SK-N-SH treated with all-trans-retinoic acid at 6 μM for 48 hours (cell line): Measurements from ENCODE around the gene TACO1.

Experiments used
- ATAC-seq: fragments of 200-7000 bp; cut with Tn5 transposase; 3 replicates; pipeline ENCODE4 v1.9.1; 2020; ENCODE audit warnings: mild to moderate bottlenecking, moderate library complexity
- BACH2 ChIP-seq: fragments of 250-450 bp; sonication (Bioruptor Pico); IDR thresholded peaks from 2 replicates; pipeline ENCODE4 v1.9.0; 2021; ENCODE audit warnings: mild to moderate bottlenecking, borderline replicate concordance
- CSDC2 ChIP-seq: fragments of 250-450 bp; sonication (Bioruptor Pico); IDR thresholded peaks from 2 replicates; pipeline ENCODE4 v1.5.0; 2020; ENCODE audit warnings: mild to moderate bottlenecking, moderate library complexity
- ESRRG ChIP-seq: fragments of 250-450 bp; sonication (Bioruptor Pico); IDR thresholded peaks from 2 replicates; pipeline ENCODE4 v1.6.1; 2021; ENCODE audit warnings: mild to moderate bottlenecking
- ISL1 ChIP-seq: fragments of 250-450 bp; sonication (Bioruptor Pico); IDR thresholded peaks from 2 replicates; pipeline ENCODE4 v2.1.2; 2022; ENCODE audit warnings: mild to moderate bottlenecking, moderate library complexity
- OSR1 ChIP-seq: fragments of 250-450 bp; sonication (Bioruptor Pico); IDR thresholded peaks from 2 replicates; pipeline ENCODE4 v1.8.0; 2022; ENCODE audit warnings: moderate library complexity, mild to moderate bottlenecking, inconsistent platforms
- PPARA ChIP-seq: fragments of 250-450 bp; sonication (Bioruptor Pico); IDR thresholded peaks from 2 replicates; pipeline ENCODE4 v1.5.0; 2020; ENCODE audit warnings: mild to moderate bottlenecking, borderline replicate concordance
- RARB ChIP-seq: fragments of 250-450 bp; sonication (Bioruptor Pico); IDR thresholded peaks from 2 replicates; pipeline ENCODE4 v1.8.0; 2021; ENCODE audit warnings: mild to moderate bottlenecking, moderate library complexity
- SNAI2 ChIP-seq: fragments of 250-450 bp; sonication (Bioruptor Pico); IDR thresholded peaks from 2 replicates; pipeline ENCODE4 v1.5.0; 2020; ENCODE audit warnings: mild to moderate bottlenecking, moderate library complexity
- TCF4 ChIP-seq: fragments of 250-450 bp; sonication (Bioruptor Pico); IDR thresholded peaks from 2 replicates; pipeline ENCODE4 v1.8.0; 2021; ENCODE audit warnings: mild to moderate bottlenecking, moderate library complexity, borderline replicate concordance
- TOX ChIP-seq: fragments of 250-450 bp; sonication (Bioruptor Pico); IDR thresholded peaks from 2 replicates; pipeline ENCODE4 v1.8.0; 2021; ENCODE audit warnings: mild to moderate bottlenecking, moderate library complexity, borderline replicate concordance
- ZC3H10 ChIP-seq: fragments of 250-450 bp; sonication (Bioruptor Pico); IDR thresholded peaks from 2 replicates; pipeline ENCODE4 v1.5.1; 2021; ENCODE audit warnings: mild to moderate bottlenecking, moderate library complexity
- ZFP3 ChIP-seq: fragments of 250-450 bp; sonication (Bioruptor Pico); IDR thresholded peaks from 2 replicates; pipeline ENCODE4 v1.5.0; 2020; ENCODE audit warnings: mild to moderate bottlenecking, moderate library complexity
- ZFP30 ChIP-seq: fragments of 450-650 bp; formaldehyde crosslinking; IDR thresholded peaks from 2 replicates; pipeline ENCODE4 v1.5.0; 2022; ENCODE audit warnings: mild to moderate bottlenecking, moderate library complexity
- ZNF565 ChIP-seq: fragments of 450-650 bp; formaldehyde crosslinking; conservative IDR thresholded peaks from 2 replicates; pipeline ENCODE4 v1.5.0; 2020; ENCODE audit warnings: low read depth, mild to moderate bottlenecking, moderate library complexity
- ZNF70 ChIP-seq: fragments of 450-650 bp; formaldehyde crosslinking; IDR thresholded peaks from 2 replicates; pipeline ENCODE4 v1.5.0; 2020; ENCODE audit warnings: mild to moderate bottlenecking, moderate library complexity
- ZNF8 ChIP-seq: fragments of 450-650 bp; formaldehyde crosslinking; IDR thresholded peaks from 2 replicates; pipeline ENCODE4 v1.5.0; 2020; ENCODE audit warnings: mild to moderate bottlenecking, moderate library complexity
- TF ChIP-seq, protein P1 (sequence below): fragments of 250-450 bp; sonication (Bioruptor Pico); IDR thresholded peaks from 2 replicates; pipeline ENCODE4 v1.5.0; 2020; ENCODE audit warnings: mild to moderate bottlenecking, moderate library complexity
- TF ChIP-seq, protein P2 (sequence below): fragments of 250-450 bp; sonication (Bioruptor Pico); IDR thresholded peaks from 2 replicates; pipeline ENCODE4 v1.8.0; 2021; ENCODE audit warnings: low read depth, mild to moderate bottlenecking, moderate library complexity, borderline replicate concordance
- TF ChIP-seq, protein P3 (sequence below): fragments of 250-450 bp; sonication (Bioruptor Pico); IDR thresholded peaks from 2 replicates; pipeline ENCODE4 v1.8.0; 2020; ENCODE audit warnings: mild to moderate bottlenecking, moderate library complexity, borderline replicate concordance
- TF ChIP-seq, protein P4 (sequence below): fragments of 250-450 bp; sonication (Bioruptor Pico); IDR thresholded peaks from 2 replicates; pipeline ENCODE4 v1.5.1; 2021; ENCODE audit warnings: mild to moderate bottlenecking, moderate library complexity
- TF ChIP-seq, protein P5 (sequence below): fragments of 250-450 bp; sonication (Bioruptor Pico); IDR thresholded peaks from 2 replicates; pipeline ENCODE4 v1.5.1; 2020; ENCODE audit warnings: low read depth, mild to moderate bottlenecking, moderate library complexity

The TACO1 gene

DNA sequence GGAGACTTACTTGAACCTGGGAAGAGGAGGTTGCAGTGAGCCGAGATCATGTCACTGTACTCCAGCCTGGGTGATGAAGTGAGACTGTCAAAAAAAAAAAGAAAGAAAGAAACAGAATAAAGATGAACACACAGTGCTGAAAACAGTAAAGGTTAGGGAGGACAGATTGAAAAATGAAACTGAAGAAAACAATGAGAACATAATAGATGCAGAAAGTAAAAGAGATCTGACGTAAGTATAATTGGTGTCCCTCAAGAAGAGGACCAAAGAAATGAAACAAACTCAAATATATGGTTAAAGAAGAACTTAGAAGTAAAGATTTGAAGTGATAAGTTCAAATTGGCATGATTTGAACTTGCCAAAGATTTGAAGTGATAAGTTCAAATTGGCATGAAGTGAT, 43.3 kb upstream of the TACO1 start:
- no peak for ATAC-seq
- TF ChIP-seq, protein P1, sequence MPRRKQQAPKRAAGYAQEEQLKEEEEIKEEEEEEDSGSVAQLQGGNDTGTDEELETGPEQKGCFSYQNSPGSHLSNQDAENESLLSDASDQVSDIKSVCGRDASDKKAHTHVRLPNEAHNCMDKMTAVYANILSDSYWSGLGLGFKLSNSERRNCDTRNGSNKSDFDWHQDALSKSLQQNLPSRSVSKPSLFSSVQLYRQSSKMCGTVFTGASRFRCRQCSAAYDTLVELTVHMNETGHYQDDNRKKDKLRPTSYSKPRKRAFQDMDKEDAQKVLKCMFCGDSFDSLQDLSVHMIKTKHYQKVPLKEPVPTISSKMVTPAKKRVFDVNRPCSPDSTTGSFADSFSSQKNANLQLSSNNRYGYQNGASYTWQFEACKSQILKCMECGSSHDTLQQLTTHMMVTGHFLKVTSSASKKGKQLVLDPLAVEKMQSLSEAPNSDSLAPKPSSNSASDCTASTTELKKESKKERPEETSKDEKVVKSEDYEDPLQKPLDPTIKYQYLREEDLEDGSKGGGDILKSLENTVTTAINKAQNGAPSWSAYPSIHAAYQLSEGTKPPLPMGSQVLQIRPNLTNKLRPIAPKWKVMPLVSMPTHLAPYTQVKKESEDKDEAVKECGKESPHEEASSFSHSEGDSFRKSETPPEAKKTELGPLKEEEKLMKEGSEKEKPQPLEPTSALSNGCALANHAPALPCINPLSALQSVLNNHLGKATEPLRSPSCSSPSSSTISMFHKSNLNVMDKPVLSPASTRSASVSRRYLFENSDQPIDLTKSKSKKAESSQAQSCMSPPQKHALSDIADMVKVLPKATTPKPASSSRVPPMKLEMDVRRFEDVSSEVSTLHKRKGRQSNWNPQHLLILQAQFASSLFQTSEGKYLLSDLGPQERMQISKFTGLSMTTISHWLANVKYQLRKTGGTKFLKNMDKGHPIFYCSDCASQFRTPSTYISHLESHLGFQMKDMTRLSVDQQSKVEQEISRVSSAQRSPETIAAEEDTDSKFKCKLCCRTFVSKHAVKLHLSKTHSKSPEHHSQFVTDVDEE, result no peak
- no peak for TF ChIP-seq TCF4
- TF ChIP-seq RARB (CRISPR knock-in tag), result no peak
- no peak for TF ChIP-seq ZC3H10
- TF ChIP-seq SNAI2, result no peak
- TF ChIP-seq, protein P2, sequence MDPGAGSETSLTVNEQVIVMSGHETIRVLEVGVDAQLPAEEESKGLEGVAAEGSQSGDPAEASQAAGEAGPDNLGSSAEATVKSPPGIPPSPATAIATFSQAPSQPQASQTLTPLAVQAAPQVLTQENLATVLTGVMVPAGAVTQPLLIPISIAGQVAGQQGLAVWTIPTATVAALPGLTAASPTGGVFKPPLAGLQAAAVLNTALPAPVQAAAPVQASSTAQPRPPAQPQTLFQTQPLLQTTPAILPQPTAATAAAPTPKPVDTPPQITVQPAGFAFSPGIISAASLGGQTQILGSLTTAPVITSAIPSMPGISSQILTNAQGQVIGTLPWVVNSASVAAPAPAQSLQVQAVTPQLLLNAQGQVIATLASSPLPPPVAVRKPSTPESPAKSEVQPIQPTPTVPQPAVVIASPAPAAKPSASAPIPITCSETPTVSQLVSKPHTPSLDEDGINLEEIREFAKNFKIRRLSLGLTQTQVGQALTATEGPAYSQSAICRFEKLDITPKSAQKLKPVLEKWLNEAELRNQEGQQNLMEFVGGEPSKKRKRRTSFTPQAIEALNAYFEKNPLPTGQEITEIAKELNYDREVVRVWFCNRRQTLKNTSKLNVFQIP (CRISPR knock-in tag), result no peak
- no peak for TF ChIP-seq ZNF8
- TF ChIP-seq ZFP30 (CRISPR knock-in tag), result no peak
- no peak for TF ChIP-seq CSDC2
- TF ChIP-seq, all 23 proteins: peak for 0

DNA sequence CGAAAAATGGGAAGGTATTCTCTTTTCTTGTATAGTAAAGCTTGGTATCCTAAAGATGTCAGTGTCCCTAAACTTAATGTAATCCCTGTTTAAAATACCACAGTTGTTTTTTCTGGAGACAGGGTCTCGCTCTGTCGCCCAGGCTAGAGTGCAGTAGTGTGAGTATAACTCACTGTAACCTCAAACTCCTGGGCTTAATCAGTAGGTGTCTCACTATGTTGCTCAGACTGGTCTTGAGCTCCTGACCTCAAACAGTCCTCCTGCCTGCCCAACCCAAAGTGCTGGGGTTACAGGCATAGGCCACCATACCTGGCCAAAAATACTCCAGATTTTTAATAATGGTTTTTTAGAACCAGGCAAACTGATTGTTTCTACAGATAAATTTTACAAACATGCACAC, 42.3 kb upstream of the TACO1 start:
- TF ChIP-seq ZFP3 (CRISPR knock-in tag) (no peak), PPARA (CRISPR knock-in tag) (no peak), BACH2 (CRISPR knock-in tag) (no peak), ZNF70 (CRISPR knock-in tag) (no peak), OSR1 (CRISPR knock-in tag) (no peak), ISL1 (CRISPR knock-in tag) (no peak), SNAI2 (no peak), ZNF8 (no peak), TOX (CRISPR knock-in tag) (no peak), RARB (CRISPR knock-in tag) (no peak)
- TF ChIP-seq, protein P3, sequence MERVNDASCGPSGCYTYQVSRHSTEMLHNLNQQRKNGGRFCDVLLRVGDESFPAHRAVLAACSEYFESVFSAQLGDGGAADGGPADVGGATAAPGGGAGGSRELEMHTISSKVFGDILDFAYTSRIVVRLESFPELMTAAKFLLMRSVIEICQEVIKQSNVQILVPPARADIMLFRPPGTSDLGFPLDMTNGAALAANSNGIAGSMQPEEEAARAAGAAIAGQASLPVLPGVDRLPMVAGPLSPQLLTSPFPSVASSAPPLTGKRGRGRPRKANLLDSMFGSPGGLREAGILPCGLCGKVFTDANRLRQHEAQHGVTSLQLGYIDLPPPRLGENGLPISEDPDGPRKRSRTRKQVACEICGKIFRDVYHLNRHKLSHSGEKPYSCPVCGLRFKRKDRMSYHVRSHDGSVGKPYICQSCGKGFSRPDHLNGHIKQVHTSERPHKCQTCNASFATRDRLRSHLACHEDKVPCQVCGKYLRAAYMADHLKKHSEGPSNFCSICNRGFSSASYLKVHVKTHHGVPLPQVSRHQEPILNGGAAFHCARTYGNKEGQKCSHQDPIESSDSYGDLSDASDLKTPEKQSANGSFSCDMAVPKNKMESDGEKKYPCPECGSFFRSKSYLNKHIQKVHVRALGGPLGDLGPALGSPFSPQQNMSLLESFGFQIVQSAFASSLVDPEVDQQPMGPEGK (CRISPR knock-in tag), result no peak
- TF ChIP-seq, protein P4, sequence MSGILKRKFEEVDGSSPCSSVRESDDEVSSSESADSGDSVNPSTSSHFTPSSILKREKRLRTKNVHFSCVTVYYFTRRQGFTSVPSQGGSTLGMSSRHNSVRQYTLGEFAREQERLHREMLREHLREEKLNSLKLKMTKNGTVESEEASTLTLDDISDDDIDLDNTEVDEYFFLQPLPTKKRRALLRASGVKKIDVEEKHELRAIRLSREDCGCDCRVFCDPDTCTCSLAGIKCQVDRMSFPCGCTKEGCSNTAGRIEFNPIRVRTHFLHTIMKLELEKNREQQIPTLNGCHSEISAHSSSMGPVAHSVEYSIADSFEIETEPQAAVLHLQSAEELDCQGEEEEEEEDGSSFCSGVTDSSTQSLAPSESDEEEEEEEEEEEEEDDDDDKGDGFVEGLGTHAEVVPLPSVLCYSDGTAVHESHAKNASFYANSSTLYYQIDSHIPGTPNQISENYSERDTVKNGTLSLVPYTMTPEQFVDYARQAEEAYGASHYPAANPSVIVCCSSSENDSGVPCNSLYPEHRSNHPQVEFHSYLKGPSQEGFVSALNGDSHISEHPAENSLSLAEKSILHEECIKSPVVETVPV, result no peak
- no peak for ATAC-seq

DNA sequence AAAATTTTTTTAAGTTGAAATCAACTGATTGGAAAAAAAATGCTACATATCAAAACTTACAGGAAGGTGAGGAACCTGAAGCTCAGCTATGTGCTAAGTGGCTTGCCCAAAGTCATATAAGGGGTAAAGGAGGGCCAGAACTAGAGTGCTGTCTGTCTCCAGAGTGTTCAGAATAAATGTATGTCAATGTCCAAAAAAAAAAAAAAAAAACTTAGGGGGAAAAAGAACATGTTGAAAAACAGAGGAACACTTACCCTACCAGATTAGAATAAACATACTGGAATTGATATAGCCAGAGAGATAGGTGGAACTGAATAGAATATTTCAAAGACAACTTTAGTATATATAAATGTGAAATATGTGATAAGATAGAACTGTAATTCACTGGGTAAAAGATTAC, 38.9 kb upstream of the TACO1 start:
- TF ChIP-seq TCF4 (no peak), PPARA (CRISPR knock-in tag) (no peak), ZNF565 (no peak)
- TF ChIP-seq, protein P3 (CRISPR knock-in tag), result no peak
- ATAC-seq, result no peak

DNA sequence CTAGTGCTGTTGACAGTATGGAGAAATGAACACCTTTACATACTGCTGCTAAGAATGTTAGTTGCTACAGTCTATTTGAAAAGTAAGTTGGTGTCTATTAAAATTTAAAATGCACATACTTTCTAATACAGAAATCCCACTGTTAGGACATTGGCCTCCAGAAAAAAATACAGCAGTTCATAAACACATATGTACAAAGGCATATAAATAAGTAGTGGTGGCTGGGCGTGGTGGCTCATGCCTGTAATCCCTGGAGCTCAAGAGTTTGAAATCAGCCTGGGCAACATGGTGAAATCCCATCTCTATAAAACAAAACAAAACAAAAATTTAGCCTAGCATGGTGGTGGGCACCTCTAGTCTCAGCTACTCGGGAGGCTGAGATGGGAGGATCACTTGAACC, 37.4 kb upstream of the TACO1 start:
- ATAC-seq, result no peak
- TF ChIP-seq ZNF565, result no peak
- no peak for TF ChIP-seq SNAI2
- TF ChIP-seq, protein P5, sequence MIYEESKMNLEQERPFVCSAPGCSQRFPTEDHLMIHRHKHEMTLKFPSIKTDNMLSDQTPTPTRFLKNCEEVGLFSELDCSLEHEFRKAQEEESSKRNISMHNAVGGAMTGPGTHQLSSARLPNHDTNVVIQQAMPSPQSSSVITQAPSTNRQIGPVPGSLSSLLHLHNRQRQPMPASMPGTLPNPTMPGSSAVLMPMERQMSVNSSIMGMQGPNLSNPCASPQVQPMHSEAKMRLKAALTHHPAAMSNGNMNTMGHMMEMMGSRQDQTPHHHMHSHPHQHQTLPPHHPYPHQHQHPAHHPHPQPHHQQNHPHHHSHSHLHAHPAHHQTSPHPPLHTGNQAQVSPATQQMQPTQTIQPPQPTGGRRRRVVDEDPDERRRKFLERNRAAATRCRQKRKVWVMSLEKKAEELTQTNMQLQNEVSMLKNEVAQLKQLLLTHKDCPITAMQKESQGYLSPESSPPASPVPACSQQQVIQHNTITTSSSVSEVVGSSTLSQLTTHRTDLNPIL, result no peak
- no peak for TF ChIP-seq ESRRG (CRISPR knock-in tag)
- TF ChIP-seq ZNF8, result no peak
- no peak for TF ChIP-seq ZNF70 (CRISPR knock-in tag)
- no peak for TF ChIP-seq PPARA (CRISPR knock-in tag)
- no peak for TF ChIP-seq BACH2 (CRISPR knock-in tag)
- TF ChIP-seq, protein P3 (CRISPR knock-in tag), result no peak
- no peak for TF ChIP-seq TOX (CRISPR knock-in tag)
- no peak for TF ChIP-seq CSDC2
- TF ChIP-seq, protein P4, result no peak
- TF ChIP-seq ZFP30 (CRISPR knock-in tag), result no peak
- no peak for TF ChIP-seq OSR1 (CRISPR knock-in tag)
